ENCODE results near the gene MIS12.
A peak's percentile ranks its signal among the peaks of the same experiment; 100 is the strongest.

Gene MIS12

GRCh38 chr17:5527601-5528250 lies 41.4 kb downstream of the MIS12 start:
- WGBS, result 98% methylated on average over 8 of the region's 9 CpGs
- no peak for DNase-seq
- peaks cover 0 to 78% of the 10 kb centered on the region in 2 experiments for H3K36me3 ChIP-seq (ENCODE audit: control insufficient read depth in 1 of 2, insufficient read depth in 2 of 2, low read depth in 1 of 2, low read length in 2 of 2)

GRCh38 chr17:5530265-5531084 lies 44.1 kb downstream of the MIS12 start:
- H2BK12ac ChIP-seq (ENCODE audit: low read length in 2 of 2), result no peak overlapping the region

More at GRCh38 chr17:5527601-5528250, 41.4 kb downstream of the MIS12 start:
- Histone ChIP-seq H3K4me1 (ENCODE audit: control insufficient read depth, insufficient read depth, low read depth, low read length) (peaks cover 19% of the 10 kb centered on the region), H3K18ac (ENCODE audit: low read depth in 1 of 2, low read length in 2 of 2) (peak overlapping the region; percentile 64 to 91), H3K4me3 (ENCODE audit: insufficient read depth in 1 of 2, low read depth in 1 of 2, low read length in 2 of 2) (no peak overlapping the region), H2BK120ac (ENCODE audit: low read depth, low read length) (peak overlapping the region; percentile 35), H4K91ac (ENCODE audit: low read length) (peak overlapping the region; percentile 79), H3K9me3 (ENCODE audit: control insufficient read depth, low read length) (no peaks in the 10 kb centered on the region), H2BK5ac (ENCODE audit: low read depth, low read length, poor library complexity, severe bottlenecking) (peak overlapping the region; percentile 85), H3K4ac (ENCODE audit: low read depth in 1 of 2, low read length in 2 of 2) (peak overlapping the region in 1 of 2 experiments; percentile 14), H3K23ac (ENCODE audit: low read length in 2 of 2) (no peak overlapping the region), H2AFZ (ENCODE audit: low read depth, low read length) (no peak overlapping the region), H3K27ac (ENCODE audit: low read length, poor library complexity, severe bottlenecking) (peak overlapping the region; percentile 96), H3K9ac (ENCODE audit: low read length) (peak overlapping the region; percentile 70), H2BK15ac (ENCODE audit: low read depth, poor library complexity, severe bottlenecking) (peak overlapping the region; percentile 60), H2AK5ac (ENCODE audit: low read length, severe bottlenecking) (peak overlapping the region; percentile 55), H2BK12ac (ENCODE audit: low read length in 2 of 2) (peak overlapping the region; percentile 20 to 94), H3K79me1 (replicated peaks; ENCODE audit: low read length, poor library complexity, severe bottlenecking) (no peaks in the 10 kb centered on the region), H4K8ac (ENCODE audit: low read length) (peak overlapping the region; percentile 59), H3K14ac (ENCODE audit: low read length in 2 of 2) (peak overlapping the region in 1 of 2 experiments; percentile 56), H3K27me3 (ENCODE audit: control insufficient read depth in 1 of 2, insufficient read depth in 1 of 2, low read length in 2 of 2) (no peaks in the 10 kb centered on the region), H3K4me2 (ENCODE audit: low read length, poor library complexity, severe bottlenecking) (no peak overlapping the region)

GRCh38 chr17:5531085-5531418 lies 44.7 kb downstream of the MIS12 start:
- peaks cover 0 to 66% of the 10 kb centered on the region in 2 experiments for H3K36me3 ChIP-seq (ENCODE audit: control insufficient read depth in 1 of 2, insufficient read depth in 2 of 2, low read depth in 1 of 2, low read length in 2 of 2)
- no peak overlapping the region for H3K4me2 ChIP-seq (ENCODE audit: low read length, poor library complexity, severe bottlenecking)
- WGBS, result 93% methylated on average over 4 of the region's 4 CpGs
- DNase-seq, result no peak
- H3K23ac ChIP-seq (ENCODE audit: low read length in 2 of 2), result no peak overlapping the region
- H3K18ac ChIP-seq (ENCODE audit: low read depth in 1 of 2, low read length in 2 of 2), result no peak overlapping the region
- no peak overlapping the region for H3K14ac ChIP-seq (ENCODE audit: low read length in 2 of 2)
- H3K4ac ChIP-seq (ENCODE audit: low read depth in 1 of 2, low read length in 2 of 2), result no peak overlapping the region
- H4K91ac ChIP-seq (ENCODE audit: low read length), result no peak overlapping the region
- no peak overlapping the region for H3K27ac ChIP-seq (ENCODE audit: low read length, poor library complexity, severe bottlenecking)
- no peak overlapping the region for H2AK5ac ChIP-seq (ENCODE audit: low read length, severe bottlenecking)
- H3K4me1 ChIP-seq (ENCODE audit: control insufficient read depth, insufficient read depth, low read depth, low read length), result peaks cover 30% of the 10 kb centered on the region
- no peak overlapping the region for H4K8ac ChIP-seq (ENCODE audit: low read length)
- H2BK15ac ChIP-seq (ENCODE audit: low read depth, poor library complexity, severe bottlenecking), result no peak overlapping the region
- no peaks in the 10 kb centered on the region for H3K27me3 ChIP-seq (ENCODE audit: control insufficient read depth in 1 of 2, insufficient read depth in 1 of 2, low read length in 2 of 2)
- H2BK120ac ChIP-seq (ENCODE audit: low read depth, low read length), result no peak overlapping the region
- no peak overlapping the region for H2BK5ac ChIP-seq (ENCODE audit: low read depth, low read length, poor library complexity, severe bottlenecking)
- no peak overlapping the region for H3K4me3 ChIP-seq (ENCODE audit: insufficient read depth in 1 of 2, low read depth in 1 of 2, low read length in 2 of 2)
- no peak overlapping the region for H3K9ac ChIP-seq (ENCODE audit: low read length)
- H2AFZ ChIP-seq (ENCODE audit: low read depth, low read length), result no peak overlapping the region
- H3K9me3 ChIP-seq (ENCODE audit: control insufficient read depth, low read length), result no peaks in the 10 kb centered on the region
- no peaks in the 10 kb centered on the region for H3K79me1 ChIP-seq (replicated peaks; ENCODE audit: low read length, poor library complexity, severe bottlenecking)
- no peak overlapping the region for H2BK12ac ChIP-seq (ENCODE audit: low read length in 2 of 2)

More at GRCh38 chr17:5530265-5531084, 44.1 kb downstream of the MIS12 start:
- Histone ChIP-seq H3K23ac (ENCODE audit: low read length in 2 of 2) (no peak overlapping the region), H3K14ac (ENCODE audit: low read length in 2 of 2) (no peak overlapping the region), H3K9me3 (ENCODE audit: control insufficient read depth, low read length) (no peaks in the 10 kb centered on the region), H4K8ac (ENCODE audit: low read length) (no peak overlapping the region), H2BK120ac (ENCODE audit: low read depth, low read length) (no peak overlapping the region), H2BK15ac (ENCODE audit: low read depth, poor library complexity, severe bottlenecking) (no peak overlapping the region), H3K36me3 (ENCODE audit: control insufficient read depth in 1 of 2, insufficient read depth in 2 of 2, low read depth in 1 of 2, low read length in 2 of 2) (peaks cover 0 to 66% of the 10 kb centered on the region in 2 experiments), H3K9ac (ENCODE audit: low read length) (no peak overlapping the region), H3K27ac (ENCODE audit: low read length, poor library complexity, severe bottlenecking) (no peak overlapping the region), H2BK5ac (ENCODE audit: low read depth, low read length, poor library complexity, severe bottlenecking) (no peak overlapping the region), H3K79me1 (replicated peaks; ENCODE audit: low read length, poor library complexity, severe bottlenecking) (no peaks in the 10 kb centered on the region), H3K4me3 (ENCODE audit: insufficient read depth in 1 of 2, low read depth in 1 of 2, low read length in 2 of 2) (no peak overlapping the region), H3K4ac (ENCODE audit: low read depth in 1 of 2, low read length in 2 of 2) (no peak overlapping the region), H2AFZ (ENCODE audit: low read depth, low read length) (no peak overlapping the region), H3K4me2 (ENCODE audit: low read length, poor library complexity, severe bottlenecking) (no peak overlapping the region), H2AK5ac (ENCODE audit: low read length, severe bottlenecking) (peak overlapping the region; percentile 7), H3K18ac (ENCODE audit: low read depth in 1 of 2, low read length in 2 of 2) (no peak overlapping the region), H4K91ac (ENCODE audit: low read length) (no peak overlapping the region), H3K4me1 (ENCODE audit: control insufficient read depth, insufficient read depth, low read depth, low read length) (peaks cover 30% of the 10 kb centered on the region), H3K27me3 (ENCODE audit: control insufficient read depth in 1 of 2, insufficient read depth in 1 of 2, low read length in 2 of 2) (no peaks in the 10 kb centered on the region)
- DNase-seq, result no peak
- 91% methylated on average over 11 of the region's 12 CpGs for WGBS

- Histone ChIP-seq H2AK5ac (ENCODE audit: low read length, severe bottlenecking) (peak overlapping the region; percentile 96), H4K8ac (ENCODE audit: low read length) (no peak overlapping the region), H3K23ac (ENCODE audit: low read length in 2 of 2) (no peak overlapping the region), H3K14ac (ENCODE audit: low read length in 2 of 2) (no peak overlapping the region), H3K27ac (ENCODE audit: low read length, poor library complexity, severe bottlenecking) (no peak overlapping the region), H3K36me3 (ENCODE audit: control insufficient read depth in 1 of 2, insufficient read depth in 2 of 2, low read depth in 1 of 2, low read length in 2 of 2) (peaks cover 0 to 67% of the 10 kb centered on the region in 2 experiments), H3K79me1 (replicated peaks; ENCODE audit: low read length, poor library complexity, severe bottlenecking) (no peaks in the 10 kb centered on the region), H2BK12ac (ENCODE audit: low read length in 2 of 2) (no peak overlapping the region), H3K4me2 (ENCODE audit: low read length, poor library complexity, severe bottlenecking) (no peak overlapping the region), H2BK120ac (ENCODE audit: low read depth, low read length) (no peak overlapping the region), H3K4me3 (ENCODE audit: insufficient read depth in 1 of 2, low read depth in 1 of 2, low read length in 2 of 2) (no peak overlapping the region), H2BK15ac (ENCODE audit: low read depth, poor library complexity, severe bottlenecking) (no peak overlapping the region), H3K9ac (ENCODE audit: low read length) (no peak overlapping the region), H3K27me3 (ENCODE audit: control insufficient read depth in 1 of 2, insufficient read depth in 1 of 2, low read length in 2 of 2) (no peaks in the 10 kb centered on the region), H2BK5ac (ENCODE audit: low read depth, low read length, poor library complexity, severe bottlenecking) (no peak overlapping the region), H3K18ac (ENCODE audit: low read depth in 1 of 2, low read length in 2 of 2) (no peak overlapping the region), H4K91ac (ENCODE audit: low read length) (no peak overlapping the region), H2AFZ (ENCODE audit: low read depth, low read length) (no peak overlapping the region), H3K4ac (ENCODE audit: low read depth in 1 of 2, low read length in 2 of 2) (no peak overlapping the region), H3K9me3 (ENCODE audit: control insufficient read depth, low read length) (no peaks in the 10 kb centered on the region), H3K4me1 (ENCODE audit: control insufficient read depth, insufficient read depth, low read depth, low read length) (peaks cover 20% of the 10 kb centered on the region)
- 90% methylated on average over 7 of the region's 8 CpGs for WGBS
- no peak for DNase-seq
Observed at GRCh38 chr17:5532581-5532980, 46.2 kb downstream of the MIS12 start.
